ENCODE data around the gene HTRA1. TPM values are rescaled to one million over a fixed set of nuclear protein-coding genes. Genes with fewer than 3 reads are reported as not detected.

The HTRA1 gene
- total RNA-seq, 1 donor from 2014 or later: 35.7 TPM

DNA sequence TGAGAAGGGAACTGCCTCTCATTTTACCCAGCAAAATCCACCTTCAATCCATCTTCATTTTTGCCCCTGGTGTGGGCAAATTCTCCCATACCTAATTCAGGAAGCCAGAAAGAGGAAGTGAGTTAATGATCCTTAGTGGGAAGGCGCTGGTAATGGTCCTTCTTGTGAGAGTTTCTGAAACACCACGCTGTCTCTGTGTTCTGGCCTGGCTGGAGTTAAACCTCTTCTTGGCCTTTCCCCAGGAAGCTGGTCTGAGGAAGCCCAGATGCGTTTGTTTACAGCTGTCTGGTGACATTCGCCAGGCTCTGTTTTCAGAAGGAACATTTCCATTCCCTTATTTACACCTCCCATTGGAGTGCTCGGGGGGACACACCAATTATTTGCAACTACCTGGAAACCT, 24.3 kb downstream of the HTRA1 start:
- DNase-seq (ENCODE audit: low read depth): no peak
- H3K4me3 ChIP-seq (ENCODE audit: low read depth, low read length): no peak overlapping the region
- TF ChIP-seq, protein P1, sequence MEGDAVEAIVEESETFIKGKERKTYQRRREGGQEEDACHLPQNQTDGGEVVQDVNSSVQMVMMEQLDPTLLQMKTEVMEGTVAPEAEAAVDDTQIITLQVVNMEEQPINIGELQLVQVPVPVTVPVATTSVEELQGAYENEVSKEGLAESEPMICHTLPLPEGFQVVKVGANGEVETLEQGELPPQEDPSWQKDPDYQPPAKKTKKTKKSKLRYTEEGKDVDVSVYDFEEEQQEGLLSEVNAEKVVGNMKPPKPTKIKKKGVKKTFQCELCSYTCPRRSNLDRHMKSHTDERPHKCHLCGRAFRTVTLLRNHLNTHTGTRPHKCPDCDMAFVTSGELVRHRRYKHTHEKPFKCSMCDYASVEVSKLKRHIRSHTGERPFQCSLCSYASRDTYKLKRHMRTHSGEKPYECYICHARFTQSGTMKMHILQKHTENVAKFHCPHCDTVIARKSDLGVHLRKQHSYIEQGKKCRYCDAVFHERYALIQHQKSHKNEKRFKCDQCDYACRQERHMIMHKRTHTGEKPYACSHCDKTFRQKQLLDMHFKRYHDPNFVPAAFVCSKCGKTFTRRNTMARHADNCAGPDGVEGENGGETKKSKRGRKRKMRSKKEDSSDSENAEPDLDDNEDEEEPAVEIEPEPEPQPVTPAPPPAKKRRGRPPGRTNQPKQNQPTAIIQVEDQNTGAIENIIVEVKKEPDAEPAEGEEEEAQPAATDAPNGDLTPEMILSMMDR (conservative IDR thresholded peaks at IDR 0.05; ENCODE audit: low read depth, low read length): no peak

GRCh38 chr10:122486406-122487080, 25.2 kb downstream of the HTRA1 start:
- H3K4me3 ChIP-seq (ENCODE audit: low read depth, low read length): no peak overlapping the region
- no peak for DNase-seq (ENCODE audit: low read depth)
- TF ChIP-seq, protein P1 (conservative IDR thresholded peaks at IDR 0.05; ENCODE audit: low read depth, low read length): no peak

GRCh38 chr10:122487174-122487765, 25.9 kb downstream of the HTRA1 start:
- no peak for DNase-seq (ENCODE audit: low read depth)
- H3K4me3 ChIP-seq (ENCODE audit: low read depth, low read length): no peak overlapping the region
- TF ChIP-seq, protein P1 (conservative IDR thresholded peaks at IDR 0.05; ENCODE audit: low read depth, low read length): no peak

DNA sequence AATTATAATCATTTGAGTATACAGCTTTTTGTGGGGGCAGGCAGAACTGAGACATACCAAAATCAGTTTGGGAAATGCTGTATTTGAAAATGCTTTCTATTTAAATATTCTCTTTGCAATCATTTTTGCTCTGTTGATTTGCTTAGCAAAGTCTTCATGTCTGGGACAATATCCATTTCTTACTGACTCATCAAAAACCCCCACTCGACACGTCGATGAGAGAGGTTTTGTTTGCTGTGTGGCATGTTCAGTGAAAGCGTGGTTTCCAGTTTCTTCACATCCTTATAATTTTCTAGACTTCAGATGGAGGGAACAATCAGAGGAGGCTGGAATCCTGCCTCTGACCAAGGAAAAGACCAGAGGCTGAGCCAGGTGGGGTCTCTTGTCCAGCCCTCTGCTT, 28.9 kb downstream of the HTRA1 start:
- TF ChIP-seq, protein P1 (conservative IDR thresholded peaks at IDR 0.05; ENCODE audit: low read depth, low read length): no peak
- no peak overlapping the region for H3K4me3 ChIP-seq (ENCODE audit: low read depth, low read length)
- DNase-seq (ENCODE audit: low read depth): no peak

- TF ChIP-seq, protein P1 (conservative IDR thresholded peaks at IDR 0.05; ENCODE audit: low read depth, low read length): no peak
- no peak for DNase-seq (ENCODE audit: low read depth)
- no peak overlapping the region for H3K4me3 ChIP-seq (ENCODE audit: low read depth, low read length)
Observed at GRCh38 chr10:122490786-122491680, 29.7 kb downstream of the HTRA1 start.

DNA sequence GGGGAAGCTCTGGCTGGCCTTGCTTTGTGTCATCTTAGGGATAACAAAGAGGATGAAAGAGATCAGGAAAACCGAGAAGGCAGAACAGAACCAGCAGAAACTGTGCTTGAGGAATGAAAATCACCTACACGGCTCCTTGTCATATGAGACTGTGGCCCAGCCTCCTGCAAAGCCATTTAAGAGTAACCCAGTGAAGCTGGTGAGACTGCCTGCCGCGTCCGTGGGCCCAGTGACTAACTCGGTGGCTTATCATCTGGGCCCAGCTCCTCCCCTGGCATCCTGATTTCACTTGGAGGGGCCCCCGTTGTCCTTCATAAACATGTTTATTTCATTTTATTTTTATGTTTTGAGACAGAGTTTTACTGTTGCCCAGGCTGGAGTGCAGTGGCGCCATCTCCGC, 30.7 kb downstream of the HTRA1 start:
- TF ChIP-seq, protein P1 (conservative IDR thresholded peaks at IDR 0.05; ENCODE audit: low read depth, low read length): no peak

More for the DNA sequence above, 30.7 kb downstream of the HTRA1 start:
- no peak overlapping the region for H3K4me3 ChIP-seq (ENCODE audit: low read depth, low read length)
- no peak for DNase-seq (ENCODE audit: low read depth)

Data from epithelial cell of proximal tubule (primary cell).